ENCODE results near the gene PCNX1. TPM values are rescaled to one million over a fixed set of nuclear protein-coding genes. Genes with fewer than 3 reads are reported as not detected.

Gene PCNX1
- total and polyA plus RNA-seq, 5 donors from 2014 or later, result 16.4 to 202 (median 21.1) TPM

DNA sequence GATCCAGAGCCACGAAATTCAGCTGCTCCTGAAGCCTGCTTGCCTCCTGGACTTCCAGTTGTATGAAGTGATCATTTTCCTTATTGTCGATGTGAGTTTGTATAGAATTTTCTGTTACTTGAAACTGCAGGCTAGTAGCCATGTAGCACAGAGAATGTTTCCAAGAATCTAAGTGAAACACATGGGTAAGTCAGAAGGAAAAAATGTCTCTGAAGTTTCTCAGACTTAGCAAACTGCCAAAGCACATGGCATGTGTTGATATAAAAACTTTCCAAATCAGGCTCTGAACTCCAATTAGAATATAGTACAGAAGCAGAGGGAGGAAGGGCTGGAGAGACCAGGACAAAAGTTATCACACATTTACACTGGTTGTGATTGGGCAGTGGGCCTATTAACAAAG, 9.8 kb upstream of the PCNX1 start:
- peaks cover 4% of the 10 kb centered on the region for H3K27me3 Mint-ChIP-seq
- no peak overlapping the region for H3K27ac Mint-ChIP-seq
- no peaks in the 10 kb centered on the region for H3K27me3 ChIP-seq (ENCODE audit: control insufficient read depth, insufficient read depth, low read length)
- no peak overlapping the region for H3K4me3 Mint-ChIP-seq
- H3K36me3 ChIP-seq (ENCODE audit: control insufficient read depth, insufficient read depth, low read length), result no peaks in the 10 kb centered on the region
- H3K36me3 Mint-ChIP-seq, result peaks cover 4% of the 10 kb centered on the region
- H3K4me1 ChIP-seq (ENCODE audit: control insufficient read depth, insufficient read depth, low read length, poor library complexity, severe bottlenecking), result peaks cover 23% of the 10 kb centered on the region
- peaks cover 0 to 5% (median 0%) of the 10 kb centered on the region in 7 donors for H3K9me3 Mint-ChIP-seq
- H3K27ac ChIP-seq (ENCODE audit: insufficient read depth, low read length, poor library complexity, severe bottlenecking), result no peak overlapping the region
- no peak overlapping the region for H3K4me3 ChIP-seq (ENCODE audit: low read depth, low read length)
- ATAC-seq (ENCODE audit: low read depth in 2 of 2) (no peak), DNase-seq (no peak)
- H3K9me3 ChIP-seq (ENCODE audit: control insufficient read depth in 2 of 2, low read length in 2 of 2), result no peaks in the 10 kb centered on the region
- peaks cover 24 to 42% (median 28%) of the 10 kb centered on the region in 4 donors for H3K4me1 Mint-ChIP-seq

DNA sequence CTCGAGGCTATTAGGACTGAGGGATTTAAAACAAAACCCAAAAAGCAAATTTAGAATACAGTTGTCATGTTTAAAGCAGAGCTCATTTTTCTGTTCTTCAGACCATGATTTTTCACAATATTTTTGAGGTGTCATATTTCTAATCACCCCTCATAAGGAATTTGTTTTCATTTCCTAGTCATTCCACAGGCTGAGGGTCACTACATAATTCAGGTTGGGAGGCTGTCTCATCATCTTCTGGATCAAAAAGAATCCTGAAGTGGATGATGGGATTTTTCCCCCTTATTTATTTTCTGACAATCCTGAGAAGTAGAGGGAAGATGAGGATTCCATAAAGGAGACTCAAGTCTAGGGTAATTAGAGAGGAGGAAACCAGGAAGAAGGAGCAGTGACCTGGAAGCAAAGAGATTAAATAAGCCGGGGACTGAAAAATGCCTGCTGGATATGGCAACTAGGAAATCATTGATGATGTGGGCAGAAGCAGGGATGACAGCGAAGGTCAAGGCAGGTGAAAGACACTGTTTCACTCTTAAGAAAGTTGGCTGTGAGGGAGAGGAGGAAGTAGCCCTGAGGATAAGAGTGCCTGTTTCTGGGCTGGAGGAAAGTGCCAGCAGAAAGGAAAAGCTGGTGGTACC, 9.0 kb upstream of the PCNX1 start:
- Histone ChIP-seq H3K9me3 (ENCODE audit: control insufficient read depth in 2 of 2, low read length in 2 of 2) (no peaks in the 10 kb centered on the region), H3K4me1 (ENCODE audit: control insufficient read depth, insufficient read depth, low read length, poor library complexity, severe bottlenecking) (peaks cover 19% of the 10 kb centered on the region), H3K27ac (ENCODE audit: insufficient read depth, low read length, poor library complexity, severe bottlenecking) (no peak overlapping the region), H3K27me3 (ENCODE audit: control insufficient read depth, insufficient read depth, low read length) (no peaks in the 10 kb centered on the region), H3K4me3 (ENCODE audit: low read depth, low read length) (no peak overlapping the region), H3K36me3 (ENCODE audit: control insufficient read depth, insufficient read depth, low read length) (no peaks in the 10 kb centered on the region)
- peaks cover 4% of the 10 kb centered on the region for H3K36me3 Mint-ChIP-seq
- H3K27ac Mint-ChIP-seq, result peak overlapping the region in 1 of 3 donors; percentile 83
- ATAC-seq (ENCODE audit: low read depth in 2 of 2), result no peak
- peaks cover 17 to 34% (median 20%) of the 10 kb centered on the region in 4 donors for H3K4me1 Mint-ChIP-seq
- peaks cover 4% of the 10 kb centered on the region for H3K27me3 Mint-ChIP-seq
- peaks cover 0 to 4% (median 0%) of the 10 kb centered on the region in 7 donors for H3K9me3 Mint-ChIP-seq
- DNase-seq, result no peak
- H3K4me3 Mint-ChIP-seq, result peak overlapping the region in 2 of 4 donors; percentile 16 to 22

DNA sequence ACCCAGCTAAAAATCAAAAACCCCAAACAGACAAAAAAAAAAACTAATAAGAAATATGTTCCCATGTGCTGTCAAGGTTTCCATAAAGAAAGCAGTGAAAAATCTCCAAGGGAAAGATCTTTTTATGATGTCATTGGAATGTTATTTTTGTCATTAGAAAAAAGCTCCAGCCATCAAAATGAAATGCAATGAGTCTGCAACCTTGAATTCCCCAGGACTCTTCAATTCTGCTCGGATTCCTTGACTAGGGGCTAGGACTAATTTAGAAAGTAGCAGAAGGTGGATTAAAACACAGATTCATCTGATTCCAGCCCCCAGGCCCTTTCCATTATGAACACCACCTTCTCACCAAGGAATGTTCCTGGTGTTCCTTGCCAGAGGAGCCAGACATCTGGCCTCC, 6.0 kb upstream of the PCNX1 start:
- no peak for DNase-seq
- peaks cover 10% of the 10 kb centered on the region for H3K4me1 ChIP-seq (ENCODE audit: control insufficient read depth, insufficient read depth, low read length, poor library complexity, severe bottlenecking)

DNA sequence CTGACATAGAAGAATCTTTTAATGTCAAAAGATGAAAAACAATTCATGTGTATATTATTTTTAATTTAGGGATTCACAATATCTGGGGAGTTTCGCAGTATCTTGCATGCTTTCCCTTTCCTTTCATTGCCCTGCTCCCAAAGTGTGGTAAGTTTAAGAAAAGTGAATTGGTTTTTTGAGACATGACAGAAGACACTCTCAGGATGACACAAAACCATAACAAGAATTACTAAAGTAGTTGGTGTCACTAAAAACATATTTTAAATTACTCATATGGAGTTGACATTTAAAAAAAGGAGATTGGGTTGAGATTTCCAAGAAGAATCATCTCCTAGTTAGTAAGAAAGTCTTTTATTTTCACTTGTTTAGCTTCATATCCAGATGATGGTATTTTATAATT, 5.1 kb upstream of the PCNX1 start:
- Histone ChIP-seq H3K9me3 (ENCODE audit: control insufficient read depth in 2 of 2, low read length in 2 of 2) (no peaks in the 10 kb centered on the region), H3K36me3 (ENCODE audit: control insufficient read depth, insufficient read depth, low read length) (no peaks in the 10 kb centered on the region), H3K27me3 (ENCODE audit: control insufficient read depth, insufficient read depth, low read length) (no peaks in the 10 kb centered on the region), H3K4me1 (ENCODE audit: control insufficient read depth, insufficient read depth, low read length, poor library complexity, severe bottlenecking) (peaks cover 18% of the 10 kb centered on the region), H3K4me3 (ENCODE audit: low read depth, low read length) (no peak overlapping the region), H3K27ac (ENCODE audit: insufficient read depth, low read length, poor library complexity, severe bottlenecking) (no peak overlapping the region)
- ATAC-seq (ENCODE audit: low read depth in 2 of 2) (no peak), DNase-seq (no peak)
- peaks cover 4% of the 10 kb centered on the region for H3K27me3 Mint-ChIP-seq
- no peaks in the 10 kb centered on the region for H3K36me3 Mint-ChIP-seq
- peaks cover 0 to 3% (median 0%) of the 10 kb centered on the region in 7 donors for H3K9me3 Mint-ChIP-seq
- H3K27ac Mint-ChIP-seq, result peak overlapping the region in 1 of 3 donors; percentile 54
- H3K4me3 Mint-ChIP-seq, result no peak overlapping the region
- H3K4me1 Mint-ChIP-seq, result peaks cover 8 to 48% (median 19%) of the 10 kb centered on the region in 4 donors

More for the DNA sequence above, 6.0 kb upstream of the PCNX1 start:
- no peak overlapping the region for H3K27ac ChIP-seq (ENCODE audit: insufficient read depth, low read length, poor library complexity, severe bottlenecking)
- H3K4me3 Mint-ChIP-seq, result no peak overlapping the region
- peaks cover 4 to 40% (median 15%) of the 10 kb centered on the region in 4 donors for H3K4me1 Mint-ChIP-seq
- no peaks in the 10 kb centered on the region for H3K9me3 ChIP-seq (ENCODE audit: control insufficient read depth in 2 of 2, low read length in 2 of 2)
- no peak overlapping the region for H3K4me3 ChIP-seq (ENCODE audit: low read depth, low read length)
- H3K27me3 ChIP-seq (ENCODE audit: control insufficient read depth, insufficient read depth, low read length), result no peaks in the 10 kb centered on the region
- H3K27ac Mint-ChIP-seq, result no peak overlapping the region
- peaks cover 0 to 3% (median 0%) of the 10 kb centered on the region in 7 donors for H3K9me3 Mint-ChIP-seq
- no peak for ATAC-seq (ENCODE audit: low read depth in 2 of 2)
- H3K36me3 Mint-ChIP-seq, result peaks cover 3% of the 10 kb centered on the region
- H3K27me3 Mint-ChIP-seq, result peaks cover 4% of the 10 kb centered on the region
- H3K36me3 ChIP-seq (ENCODE audit: control insufficient read depth, insufficient read depth, low read length), result no peaks in the 10 kb centered on the region

DNA sequence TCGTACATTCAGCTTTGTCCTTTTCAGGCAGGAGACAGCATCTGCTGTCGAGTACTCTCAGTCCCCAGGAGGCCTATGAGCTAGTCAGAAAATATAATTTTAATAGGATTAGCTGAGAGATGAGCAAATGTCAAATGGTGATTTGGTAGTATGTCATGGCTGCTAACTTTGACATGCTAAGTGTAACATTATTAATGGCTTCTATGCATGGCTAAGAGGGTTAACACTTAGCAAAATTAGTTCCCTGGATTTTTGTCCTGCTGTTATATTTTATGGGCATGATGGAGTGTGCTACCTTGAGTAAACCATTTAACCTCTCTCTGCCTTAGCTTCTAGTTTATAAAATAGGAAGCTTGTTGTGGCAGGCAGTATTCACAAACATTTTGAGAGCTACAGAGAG, 2.9 kb upstream of the PCNX1 start:
- Mint-ChIP-seq H3K4me3 (peak overlapping the region in 2 of 4 donors; percentile 15 to 73), H3K4me1 (peaks cover 11 to 49% (median 24%) of the 10 kb centered on the region in 4 donors), H3K27ac (peak overlapping the region in 1 of 3 donors; percentile 96), H3K9me3 (no peaks in the 10 kb centered on the region), H3K27me3 (no peaks in the 10 kb centered on the region), H3K36me3 (no peaks in the 10 kb centered on the region)
- Histone ChIP-seq H3K9me3 (ENCODE audit: control insufficient read depth in 2 of 2, low read length in 2 of 2) (no peaks in the 10 kb centered on the region), H3K36me3 (ENCODE audit: control insufficient read depth, insufficient read depth, low read length) (no peaks in the 10 kb centered on the region), H3K27me3 (ENCODE audit: control insufficient read depth, insufficient read depth, low read length) (no peaks in the 10 kb centered on the region), H3K4me3 (ENCODE audit: low read depth, low read length) (no peak overlapping the region), H3K4me1 (ENCODE audit: control insufficient read depth, insufficient read depth, low read length, poor library complexity, severe bottlenecking) (peaks cover 27% of the 10 kb centered on the region), H3K27ac (ENCODE audit: insufficient read depth, low read length, poor library complexity, severe bottlenecking) (no peak overlapping the region)
- ATAC-seq (ENCODE audit: low read depth in 2 of 2), result no peak
- DNase-seq, result no peak

DNA sequence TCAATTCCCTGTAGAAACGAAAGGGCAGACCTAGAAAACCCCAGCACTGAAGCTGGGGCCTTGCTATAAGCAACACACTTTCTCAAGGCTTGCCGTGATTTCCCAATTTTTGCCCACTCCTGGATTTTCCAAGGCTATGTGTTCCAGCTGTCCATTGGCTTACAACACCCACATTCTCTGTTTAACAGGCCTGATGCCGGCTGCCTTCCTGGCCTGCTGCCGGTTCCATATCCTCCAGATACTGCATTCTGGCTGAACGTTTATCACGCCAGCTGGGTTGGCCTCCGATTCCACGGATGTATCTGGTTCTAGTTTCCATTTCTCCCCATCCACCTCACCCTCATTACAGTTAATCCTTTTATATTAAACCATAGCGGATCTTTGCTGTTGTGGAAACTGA, 2.0 kb upstream of the PCNX1 start:
- no peaks in the 10 kb centered on the region for H3K27me3 Mint-ChIP-seq
- H3K36me3 Mint-ChIP-seq, result no peaks in the 10 kb centered on the region
- DNase-seq, result no peak
- Histone ChIP-seq H3K27me3 (ENCODE audit: control insufficient read depth, insufficient read depth, low read length) (no peaks in the 10 kb centered on the region), H3K36me3 (ENCODE audit: control insufficient read depth, insufficient read depth, low read length) (no peaks in the 10 kb centered on the region), H3K27ac (ENCODE audit: insufficient read depth, low read length, poor library complexity, severe bottlenecking) (peak overlapping the region; percentile 88), H3K9me3 (ENCODE audit: control insufficient read depth in 2 of 2, low read length in 2 of 2) (no peaks in the 10 kb centered on the region), H3K4me3 (ENCODE audit: low read depth, low read length) (no peak overlapping the region), H3K4me1 (ENCODE audit: control insufficient read depth, insufficient read depth, low read length, poor library complexity, severe bottlenecking) (peaks cover 32% of the 10 kb centered on the region)
- peak overlapping the region; percentile 66 to 96 (median 67) for H3K27ac Mint-ChIP-seq
- ATAC-seq (ENCODE audit: low read depth in 2 of 2), result no peak
- peak overlapping the region in 3 of 4 donors; percentile 22 to 68 (median 26) for H3K4me3 Mint-ChIP-seq
- no peaks in the 10 kb centered on the region for H3K9me3 Mint-ChIP-seq
- H3K4me1 Mint-ChIP-seq, result peaks cover 17 to 56% (median 29%) of the 10 kb centered on the region in 4 donors

DNA sequence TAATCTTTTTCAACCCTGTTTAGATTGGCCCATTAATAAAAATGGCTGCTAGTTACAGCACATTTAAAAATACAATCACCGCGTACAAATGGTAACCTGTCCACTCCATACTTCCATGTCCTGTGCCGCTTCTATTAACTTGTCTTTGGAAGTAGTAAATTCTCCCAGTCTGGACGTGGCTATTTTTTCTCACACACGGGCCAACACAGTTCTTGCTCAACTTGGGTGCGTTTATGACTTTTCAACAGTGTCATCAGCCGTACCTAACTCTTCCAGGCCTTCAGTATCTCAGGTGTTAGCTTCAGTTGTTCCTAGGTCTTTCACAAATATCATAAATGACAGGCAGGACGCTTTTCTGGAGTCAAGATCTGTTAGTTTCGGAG, 475 bp upstream of the PCNX1 start:
- H3K4me3 ChIP-seq (ENCODE audit: low read depth, low read length), result peak overlapping the region; percentile 88
- DNase-seq, result no peak
- H3K4me1 ChIP-seq (ENCODE audit: control insufficient read depth, insufficient read depth, low read length, poor library complexity, severe bottlenecking), result peaks cover 46% of the 10 kb centered on the region
- no peaks in the 10 kb centered on the region for H3K27me3 ChIP-seq (ENCODE audit: control insufficient read depth, insufficient read depth, low read length)
- H3K4me1 Mint-ChIP-seq, result peaks cover 31 to 68% (median 44%) of the 10 kb centered on the region in 4 donors
- no peaks in the 10 kb centered on the region for H3K9me3 Mint-ChIP-seq
- H3K9me3 ChIP-seq (ENCODE audit: control insufficient read depth in 2 of 2, low read length in 2 of 2), result no peaks in the 10 kb centered on the region
- no peaks in the 10 kb centered on the region for H3K36me3 Mint-ChIP-seq
- peak overlapping the region; percentile 77 to 100 (median 92) for H3K4me3 Mint-ChIP-seq
- H3K27ac ChIP-seq (ENCODE audit: insufficient read depth, low read length, poor library complexity, severe bottlenecking), result peak overlapping the region; percentile 88
- peak overlapping the region; percentile 76 to 96 (median 95) for H3K27ac Mint-ChIP-seq
- no peaks in the 10 kb centered on the region for H3K27me3 Mint-ChIP-seq
- ATAC-seq (ENCODE audit: low read depth in 2 of 2), result no peak
- no peaks in the 10 kb centered on the region for H3K36me3 ChIP-seq (ENCODE audit: control insufficient read depth, insufficient read depth, low read length)

Measured in CD4-positive, CD25-positive, alpha-beta regulatory T cell (primary cell).